ENCODE measurements around the gene TMEM30B.
"Not testable (repeated sequence)": the region's sequence is repeated elsewhere in the genome, so short reads cannot be mapped to it uniquely, and the experiment has no call there.

TMEM30B gene

DNA sequence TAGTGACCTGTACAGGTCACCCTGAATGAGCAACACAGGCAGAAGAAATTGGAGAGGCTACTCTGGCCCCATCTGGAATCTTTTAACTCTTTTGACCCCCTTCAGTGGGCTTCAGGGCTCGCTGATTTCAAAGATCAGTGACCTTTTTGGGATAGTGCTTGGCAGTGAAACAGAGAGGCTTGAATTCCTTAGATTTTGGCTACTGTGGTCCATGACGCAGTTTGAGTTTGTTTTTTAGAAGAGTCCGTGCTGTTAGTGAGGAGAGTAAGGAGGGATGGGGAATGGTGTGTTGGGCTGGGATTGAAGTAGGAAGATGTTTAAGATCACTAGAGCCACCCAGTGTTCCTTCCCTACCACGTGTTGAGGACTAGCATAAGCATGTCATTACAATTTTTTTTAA lies 16.5 kb downstream of the TMEM30B start:
- no peak for DNase-seq

DNA sequence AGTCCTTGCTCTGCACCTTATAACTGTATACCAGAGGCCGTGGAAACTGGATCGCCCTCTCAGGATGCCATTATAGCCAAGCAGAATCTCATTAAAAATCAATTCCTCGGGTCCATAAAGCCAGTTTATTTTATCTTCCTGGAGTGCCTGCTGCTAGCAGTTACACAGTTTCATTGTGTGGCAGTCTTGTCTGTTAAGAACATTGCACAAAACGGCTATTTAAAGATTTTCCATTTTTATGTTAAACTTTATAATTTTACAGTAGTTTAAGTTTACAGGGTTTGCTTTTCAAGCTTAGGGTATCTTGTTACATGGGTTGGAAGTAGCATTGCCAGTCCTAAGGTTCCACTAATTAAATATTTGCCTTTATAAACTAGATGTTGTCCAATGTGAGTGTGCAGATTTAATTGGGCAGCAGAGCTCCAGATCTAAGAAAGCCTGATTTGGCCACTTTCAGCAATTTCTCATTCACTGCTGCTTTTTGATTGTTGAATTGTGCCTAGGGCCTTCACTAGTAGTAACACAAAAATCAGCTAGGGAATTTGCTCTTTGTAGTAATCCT lies 17.0 kb downstream of the TMEM30B start:
- DNase-seq: no peak

- no peak for DNase-seq
Observed at GRCh38 chr14:61262082-61262481, 19.1 kb downstream of the TMEM30B start.

DNA sequence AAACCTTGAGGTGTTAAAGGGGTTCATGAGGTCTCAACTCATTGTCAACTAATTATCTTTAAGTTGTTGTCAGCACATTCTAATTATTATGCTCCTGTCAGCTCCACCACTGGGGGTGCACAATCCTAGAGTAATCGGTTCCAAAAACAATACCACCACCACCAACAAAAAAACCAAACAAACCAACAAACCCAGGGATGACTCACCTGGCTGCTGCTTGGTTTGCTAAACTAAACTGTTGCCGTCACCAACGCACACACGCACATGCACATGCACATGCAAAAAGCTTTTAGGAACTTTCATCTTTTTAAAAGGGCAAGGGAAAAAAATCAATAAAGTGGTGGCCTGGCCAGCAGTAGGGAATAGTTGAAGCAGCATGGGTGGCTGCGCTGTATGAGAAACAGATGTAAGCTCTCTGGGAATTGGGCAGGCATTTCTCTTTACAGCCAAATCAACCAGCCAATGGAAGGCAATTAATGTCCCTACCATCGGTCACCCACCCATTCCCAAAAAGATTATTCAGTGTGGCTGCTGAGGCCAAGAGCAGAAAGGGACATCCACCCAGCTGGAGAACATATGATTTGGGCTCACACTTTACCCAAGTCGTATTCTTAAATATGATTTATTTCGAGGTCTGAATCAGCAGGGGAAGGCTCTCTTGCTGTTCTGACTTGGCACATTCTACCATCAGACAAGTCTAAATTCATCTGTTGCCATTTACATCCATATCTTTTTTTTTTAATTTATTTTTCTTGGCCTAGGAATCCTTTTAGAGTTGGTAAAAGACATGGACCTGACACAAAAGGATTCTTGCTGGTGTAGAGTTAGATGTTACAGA lies 20.0 kb downstream of the TMEM30B start:
- no peak for DNase-seq

- no peak for DNase-seq
Observed at GRCh38 chr14:61258985-61259384, 22.2 kb downstream of the TMEM30B start.

- no peak for DNase-seq
Observed at GRCh38 chr14:61257469-61258057, 23.6 kb downstream of the TMEM30B start.

GRCh38 chr14:61256826-61257468 lies 24.2 kb downstream of the TMEM30B start:
- no peak for DNase-seq

- no peak for DNase-seq
Observed at GRCh38 chr14:61255968-61256367, 25.2 kb downstream of the TMEM30B start.

DNA sequence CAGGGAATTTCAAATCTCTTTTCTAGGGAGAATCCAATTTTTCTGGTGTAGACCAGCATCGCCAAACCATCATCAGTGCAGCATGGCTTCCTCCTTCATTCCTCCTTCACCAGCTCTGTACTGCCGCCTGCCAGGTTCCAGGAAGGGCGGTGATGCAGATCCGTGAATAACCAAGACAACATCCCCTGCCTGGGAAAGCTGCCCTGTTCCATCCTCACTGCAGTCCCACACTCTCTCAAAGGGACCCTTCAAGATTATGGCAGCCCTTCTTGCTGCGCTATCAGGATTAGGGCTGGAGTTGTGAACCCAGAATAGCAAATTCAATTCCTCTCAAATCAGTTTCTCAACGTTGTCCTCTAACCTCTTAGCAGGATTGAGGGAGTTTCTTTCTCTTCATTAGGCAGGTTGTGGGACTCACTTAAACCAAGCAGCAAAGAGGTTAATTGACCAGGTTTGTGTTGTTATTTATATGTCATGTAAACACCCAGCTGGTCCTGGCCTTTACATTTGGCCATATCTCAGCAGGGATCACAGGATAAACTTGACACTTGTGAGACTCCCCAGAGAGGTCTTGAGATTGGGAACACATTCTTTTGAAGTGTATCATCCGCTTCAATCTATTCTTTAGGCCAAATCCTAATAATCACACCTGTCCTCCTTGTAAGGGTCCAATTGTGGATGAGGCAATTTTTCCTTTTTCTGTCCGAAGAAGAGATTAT lies 26.2 kb downstream of the TMEM30B start:
- no peak for DNase-seq

GRCh38 chr14:61253064-61253738 lies 27.9 kb downstream of the TMEM30B start:
- no peak for DNase-seq

GRCh38 chr14:61252369-61253063 lies 28.6 kb downstream of the TMEM30B start:
- DNase-seq: peak; percentile 55

DNA sequence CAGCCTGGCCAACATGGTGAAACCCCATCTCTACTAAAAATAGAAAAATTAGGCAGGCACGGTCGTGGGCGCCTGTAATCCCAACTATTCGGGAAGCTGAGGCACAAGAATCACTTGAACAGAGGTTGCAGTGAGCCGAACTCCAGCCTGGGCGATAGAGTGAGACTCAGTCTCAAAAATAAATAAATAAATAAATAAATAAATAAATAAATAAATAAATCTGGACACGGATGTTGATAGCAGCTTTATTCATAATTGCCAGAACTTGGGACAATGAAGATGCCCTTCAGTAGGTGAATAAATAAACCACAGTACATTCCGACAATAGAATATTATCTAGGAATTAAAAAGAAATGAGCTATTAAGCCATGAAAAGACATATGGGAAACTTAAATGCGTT lies 31.1 kb downstream of the TMEM30B start:
- DNase-seq: no peak

- DNase-seq: no peak
Observed at GRCh38 chr14:61247935-61248334, 33.2 kb downstream of the TMEM30B start.

DNA sequence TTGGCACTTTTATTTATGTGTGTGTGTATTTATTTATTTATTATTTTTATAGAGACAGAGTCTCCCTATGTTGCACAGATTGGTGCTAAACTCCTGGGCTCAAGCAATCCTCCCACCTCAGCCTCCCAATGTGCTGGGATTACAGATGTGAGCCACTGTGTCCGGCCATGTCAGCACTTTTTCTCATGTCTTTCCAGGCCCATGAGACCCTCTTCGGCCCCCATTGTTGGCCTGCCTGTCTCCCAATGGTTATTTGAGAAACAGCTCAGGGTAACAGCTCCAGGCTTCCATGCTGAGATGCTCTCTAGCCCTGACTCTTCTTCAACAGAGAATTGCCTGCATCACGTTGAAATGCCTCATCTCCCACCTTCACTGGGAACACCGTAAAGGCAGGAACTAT lies 34.4 kb downstream of the TMEM30B start:
- DNase-seq: no peak

DNA sequence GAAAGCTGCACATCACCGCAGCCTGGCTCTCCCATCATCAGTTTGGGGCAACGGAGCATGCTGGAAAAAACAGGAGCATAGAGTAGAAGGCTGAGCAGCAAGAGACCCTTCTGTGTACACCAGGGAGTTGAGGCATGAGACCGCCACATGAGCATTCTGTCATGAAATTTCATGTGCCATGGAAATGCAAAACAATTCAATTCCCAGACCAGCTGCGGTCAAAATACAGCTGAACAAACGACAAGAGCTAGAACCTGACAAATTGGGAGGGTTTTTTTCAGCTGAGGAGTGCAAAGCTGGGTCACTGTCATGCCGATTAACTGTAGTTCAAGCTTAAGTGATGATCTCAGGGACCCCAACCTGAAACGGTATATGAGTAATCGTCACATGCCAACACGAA lies 37.1 kb downstream of the TMEM30B start:
- no peak for DNase-seq

DNA sequence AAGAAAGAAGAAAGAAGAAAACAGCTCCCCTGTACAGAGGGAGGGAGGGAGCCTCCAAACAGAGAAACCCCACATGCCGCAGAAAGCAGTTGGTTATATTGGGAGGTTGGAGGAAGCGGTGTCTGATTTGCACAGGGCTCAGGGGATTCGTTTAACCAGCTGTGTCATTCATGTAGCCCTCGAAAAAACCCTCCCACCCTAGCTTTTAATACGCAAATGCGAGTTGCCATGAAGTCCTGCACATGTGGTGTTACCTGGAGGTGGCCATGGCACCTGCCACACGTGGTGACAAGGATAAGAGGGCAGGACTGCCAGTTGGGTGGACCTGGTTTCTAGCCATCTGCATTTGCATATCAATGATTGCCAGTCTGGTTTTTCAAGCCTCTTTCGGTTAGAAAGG lies 40.9 kb downstream of the TMEM30B start:
- DNase-seq: no peak

- not testable (repeated sequence) for DNase-seq
Observed at GRCh38 chr14:61239285-61239684, 41.9 kb downstream of the TMEM30B start.

GRCh38 chr14:61238611-61239245 lies 42.4 kb downstream of the TMEM30B start:
- no peak for DNase-seq

DNA sequence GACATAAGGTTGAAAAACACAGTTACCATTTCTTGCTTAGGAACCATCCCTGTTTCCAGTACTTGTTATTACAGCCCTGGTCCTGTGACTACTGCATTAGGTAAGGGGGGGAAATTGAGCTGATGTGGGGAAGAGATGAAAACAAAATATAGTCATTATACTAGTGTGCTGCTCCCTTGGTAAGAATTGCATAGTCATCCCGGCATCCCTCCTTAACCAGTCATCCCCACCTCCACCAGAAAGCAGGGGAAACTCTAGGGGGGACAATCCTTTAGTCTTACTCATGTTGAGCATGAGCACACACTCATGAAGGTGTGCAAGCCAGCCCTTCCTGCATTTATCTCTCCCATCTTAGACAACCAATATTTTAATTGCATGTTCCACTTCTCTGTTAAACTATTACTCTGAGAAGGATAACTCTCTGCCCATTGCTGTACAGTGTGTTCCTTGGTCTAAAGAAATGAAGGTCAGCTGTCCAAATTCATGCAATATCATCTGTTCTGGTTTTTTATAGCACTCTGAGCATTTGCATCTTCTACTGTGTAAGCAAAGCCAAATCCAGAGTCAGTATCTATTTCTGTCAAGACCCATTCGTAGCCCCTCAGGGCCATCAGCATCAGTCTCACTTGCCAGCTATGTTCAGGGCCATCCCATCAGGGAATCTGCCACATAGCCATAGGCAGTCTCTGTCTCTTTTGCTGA lies 46.8 kb downstream of the TMEM30B start:
- no peak for DNase-seq

GRCh38 chr14:61233436-61233956 lies 47.6 kb downstream of the TMEM30B start:
- DNase-seq: no peak
